BLaER1 treated with 17β-estradiol and CSF1 and Interleukin-3, amounts not matched to agents 10 nM and 100 nM (cell line): ENCODE data around the gene MAP3K7.

Experiments used
- H3K27ac ChIP-seq, 11 experiments: shearing (Covaris generic); formaldehyde crosslinking; 2 replicates each; pipeline ENCODE4 v1.8.1; 2022
- H3K27me3 ChIP-seq, 11 experiments: shearing (Covaris generic); formaldehyde crosslinking; 2 replicates each; pipeline ENCODE4 v1.8.1; 2022
- H3K36me3 ChIP-seq, 11 experiments: shearing (Covaris generic); formaldehyde crosslinking; 2 replicates each; pipeline ENCODE4 v1.8.1; 2022
- H3K4me1 ChIP-seq, 10 experiments: shearing (Covaris generic); formaldehyde crosslinking; 2 replicates each; pipeline ENCODE4 v1.8.1; 2022
- H3K4me2 ChIP-seq, 11 experiments: shearing (Covaris generic); formaldehyde crosslinking; 2 replicates each; pipeline ENCODE4 v1.8.1; 2022
- H3K4me3 ChIP-seq, 10 experiments: shearing (Covaris generic); formaldehyde crosslinking; 2 replicates each; pipeline ENCODE4 v1.8.1; 2022
- H3K9ac ChIP-seq, 11 experiments: shearing (Covaris generic); formaldehyde crosslinking; 2 replicates each; pipeline ENCODE4 v1.8.1; 2022
- H3K9me3 ChIP-seq, 11 experiments: shearing (Covaris generic); formaldehyde crosslinking; replicated peaks in 1 of 11; 2 replicates each; pipeline ENCODE4 v1.8.1; 2022
- H4K20me1 ChIP-seq, 11 experiments: shearing (Covaris generic); formaldehyde crosslinking; 2 replicates each; pipeline ENCODE4 v1.8.1; 2022
- Cebpa-rat ChIP-seq, 11 experiments: shearing (Covaris generic); IDR thresholded peaks; 2 replicates each; pipeline ENCODE4 v1.8.1; 2022

The MAP3K7 gene

GRCh38 chr6:90525421-90525820 lies 61.5 kb downstream of the MAP3K7 start:
- no peak overlapping the region for H3K4me3 ChIP-seq
- no peak overlapping the region for H3K27ac ChIP-seq
- H3K27me3 ChIP-seq, result no peaks in the 10 kb centered on the region
- H4K20me1 ChIP-seq, result no peaks in the 10 kb centered on the region
- H3K4me1 ChIP-seq, result no peaks in the 10 kb centered on the region
- peaks cover 5 to 47% (median 15%) of the 10 kb centered on the region in 11 experiments; a peak in 18 of 22 replicates for H3K36me3 ChIP-seq
- no peak overlapping the region for H3K9ac ChIP-seq
- no peak overlapping the region for H3K4me2 ChIP-seq
- no peak for TF ChIP-seq Cebpa-rat (IDR thresholded peaks at IDR 0.05)
- no peaks in the 10 kb centered on the region for H3K9me3 ChIP-seq

- H3K4me3 ChIP-seq, result no peak overlapping the region
- H3K36me3 ChIP-seq, result peaks cover 9 to 56% (median 15%) of the 10 kb centered on the region in 11 experiments; a peak in 18 of 22 replicates
- TF ChIP-seq Cebpa-rat (IDR thresholded peaks at IDR 0.05), result no peak
These were observed 63.0 kb downstream of the MAP3K7 start for GRCh38 chr6:90523779-90524310.

GRCh38 chr6:90521955-90522354 lies 64.9 kb downstream of the MAP3K7 start:
- H3K4me3 ChIP-seq, result no peak overlapping the region
- H3K4me2 ChIP-seq, result no peak overlapping the region
- peaks cover 9 to 61% (median 17%) of the 10 kb centered on the region in 11 experiments; a peak in 19 of 22 replicates for H3K36me3 ChIP-seq
- no peak for TF ChIP-seq Cebpa-rat (IDR thresholded peaks at IDR 0.05)
- no peaks in the 10 kb centered on the region for H3K4me1 ChIP-seq
- no peaks in the 10 kb centered on the region for H3K9me3 ChIP-seq
- H3K27ac ChIP-seq, result no peak overlapping the region
- no peaks in the 10 kb centered on the region for H3K27me3 ChIP-seq
- H3K9ac ChIP-seq, result no peak overlapping the region
- no peaks in the 10 kb centered on the region for H4K20me1 ChIP-seq

More at GRCh38 chr6:90523779-90524310, 63.0 kb downstream of the MAP3K7 start:
- no peaks in the 10 kb centered on the region for H3K27me3 ChIP-seq
- no peak overlapping the region for H3K4me2 ChIP-seq
- no peaks in the 10 kb centered on the region for H3K9me3 ChIP-seq
- no peak overlapping the region for H3K27ac ChIP-seq
- H3K4me1 ChIP-seq, result no peaks in the 10 kb centered on the region
- H4K20me1 ChIP-seq, result no peaks in the 10 kb centered on the region
- H3K9ac ChIP-seq, result no peak overlapping the region

- Histone ChIP-seq H3K27ac (no peak overlapping the region), H3K27me3 (no peaks in the 10 kb centered on the region), H3K9ac (no peak overlapping the region), H3K4me1 (no peaks in the 10 kb centered on the region), H3K4me3 (no peak overlapping the region), H4K20me1 (no peaks in the 10 kb centered on the region), H3K9me3 (no peaks in the 10 kb centered on the region), H3K4me2 (no peak overlapping the region), H3K36me3 (peaks cover 8 to 75% (median 30%) of the 10 kb centered on the region in 11 experiments; a peak in 20 of 22 replicates)
- no peak for TF ChIP-seq Cebpa-rat (IDR thresholded peaks at IDR 0.05)
These were observed 70.7 kb downstream of the MAP3K7 start for GRCh38 chr6:90516074-90516660.

- no peak overlapping the region for H3K4me2 ChIP-seq
- H3K9me3 ChIP-seq, result peaks cover 0 to 1% (median 0%) of the 10 kb centered on the region in 11 experiments; a peak in 5 of 22 replicates
- no peaks in the 10 kb centered on the region for H3K4me1 ChIP-seq
- H3K4me3 ChIP-seq, result no peak overlapping the region
- H3K36me3 ChIP-seq, result peaks cover 8 to 61% (median 23%) of the 10 kb centered on the region in 11 experiments; a peak in 19 of 22 replicates
- H4K20me1 ChIP-seq, result no peaks in the 10 kb centered on the region
- H3K27ac ChIP-seq, result no peak overlapping the region
- no peak for TF ChIP-seq Cebpa-rat (IDR thresholded peaks at IDR 0.05)
- no peaks in the 10 kb centered on the region for H3K27me3 ChIP-seq
- no peak overlapping the region for H3K9ac ChIP-seq
These were observed 72.4 kb downstream of the MAP3K7 start for GRCh38 chr6:90514496-90514895.

GRCh38 chr6:90508753-90509152 lies 78.1 kb downstream of the MAP3K7 start:
- Histone ChIP-seq H3K27ac (no peak overlapping the region), H3K9me3 (peaks cover 0 to 13% (median 0%) of the 10 kb centered on the region in 11 experiments; a peak in 6 of 22 replicates), H3K36me3 (peaks cover 0 to 20% (median 6%) of the 10 kb centered on the region in 11 experiments; a peak in 12 of 22 replicates), H3K4me2 (no peak overlapping the region), H3K4me1 (peaks cover 0 to 12% (median 0%) of the 10 kb centered on the region in 10 experiments; a peak in 2 of 20 replicates), H3K27me3 (no peaks in the 10 kb centered on the region), H3K4me3 (no peak overlapping the region), H3K9ac (no peak overlapping the region), H4K20me1 (no peaks in the 10 kb centered on the region)
- TF ChIP-seq Cebpa-rat (IDR thresholded peaks at IDR 0.05), result no peak

GRCh38 chr6:90502866-90503407 lies 83.9 kb downstream of the MAP3K7 start:
- no peak overlapping the region for H3K4me3 ChIP-seq
- H3K4me1 ChIP-seq, result peaks cover 0 to 12% (median 0%) of the 10 kb centered on the region in 10 experiments; a peak in 2 of 20 replicates
- no peaks in the 10 kb centered on the region for H3K9me3 ChIP-seq
- H3K9ac ChIP-seq, result no peak overlapping the region
- no peaks in the 10 kb centered on the region for H3K27me3 ChIP-seq
- no peak overlapping the region for H3K27ac ChIP-seq
- no peaks in the 10 kb centered on the region for H3K36me3 ChIP-seq
- no peak for TF ChIP-seq Cebpa-rat (IDR thresholded peaks at IDR 0.05)
- no peak overlapping the region for H3K4me2 ChIP-seq
- no peaks in the 10 kb centered on the region for H4K20me1 ChIP-seq

GRCh38 chr6:90502381-90502780 lies 84.5 kb downstream of the MAP3K7 start:
- Histone ChIP-seq H3K4me3 (no peak overlapping the region), H3K4me1 (peaks cover 0 to 7% (median 0%) of the 10 kb centered on the region in 10 experiments; a peak in 2 of 20 replicates), H3K36me3 (no peaks in the 10 kb centered on the region), H3K9ac (no peak overlapping the region), H4K20me1 (no peaks in the 10 kb centered on the region), H3K27ac (no peak overlapping the region), H3K4me2 (no peak overlapping the region), H3K9me3 (no peaks in the 10 kb centered on the region), H3K27me3 (no peaks in the 10 kb centered on the region)
- no peak for TF ChIP-seq Cebpa-rat (IDR thresholded peaks at IDR 0.05)

- TF ChIP-seq Cebpa-rat (IDR thresholded peaks at IDR 0.05), result no peak
- H3K27me3 ChIP-seq, result no peaks in the 10 kb centered on the region
- H3K27ac ChIP-seq, result no peak overlapping the region
- no peak overlapping the region for H3K4me3 ChIP-seq
- H3K4me1 ChIP-seq, result no peaks in the 10 kb centered on the region
- H3K36me3 ChIP-seq, result no peaks in the 10 kb centered on the region
- H3K9ac ChIP-seq, result no peak overlapping the region
- no peaks in the 10 kb centered on the region for H3K9me3 ChIP-seq
- no peak overlapping the region for H3K4me2 ChIP-seq
- no peaks in the 10 kb centered on the region for H4K20me1 ChIP-seq
These were observed 86.4 kb downstream of the MAP3K7 start for GRCh38 chr6:90500458-90500857.
